ENCODE data around the gene SLC12A9.
A peak's percentile ranks its signal among the peaks of the same experiment; 100 is the strongest.
"Not testable (repeated sequence)": the region's sequence is repeated elsewhere in the genome, so short reads cannot be mapped to it uniquely, and the experiment has no call there.

SLC12A9 gene

DNA sequence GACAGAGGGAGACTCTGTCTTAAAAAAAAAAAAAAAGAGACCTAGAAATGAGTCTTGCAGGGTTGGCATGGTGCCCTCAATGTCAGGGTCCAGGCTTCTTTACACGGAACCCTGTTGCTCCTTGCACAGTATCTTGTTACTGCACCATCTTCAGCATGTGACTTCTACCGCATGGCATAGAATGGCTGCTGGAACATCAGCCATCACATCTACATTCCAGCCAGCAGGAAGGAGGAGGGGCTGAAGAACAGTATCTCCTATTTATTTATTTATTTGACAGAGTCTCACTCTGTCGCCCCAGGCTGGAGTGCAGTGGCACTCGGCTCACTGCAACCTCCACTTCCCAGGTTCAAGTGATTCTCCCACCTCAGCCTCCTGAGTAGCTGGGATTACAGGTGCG, 46.9 kb downstream of the SLC12A9 start:
- no peak for DNase-seq

DNA sequence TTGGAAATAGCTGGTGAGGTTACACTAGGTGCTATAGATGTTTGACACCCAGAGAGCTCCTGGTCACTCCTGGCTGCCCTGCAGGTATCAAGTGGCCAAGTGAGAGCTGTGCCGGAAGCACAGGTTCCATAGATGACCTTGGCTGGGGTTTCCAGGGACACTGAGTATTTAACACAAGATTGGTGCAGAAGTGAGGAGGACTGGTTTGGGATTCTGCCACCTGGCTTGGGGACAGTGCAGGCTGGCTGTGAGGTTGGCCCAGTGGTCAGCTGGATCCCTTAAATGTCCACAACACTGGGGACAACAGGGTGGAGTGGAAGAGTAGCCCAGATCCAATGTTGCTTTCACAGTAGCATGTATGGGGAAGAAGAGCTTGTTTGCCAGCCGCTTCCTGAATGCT, 48.5 kb downstream of the SLC12A9 start:
- no peak for DNase-seq

GRCh38 chr7:100901921-100902332, 49.4 kb downstream of the SLC12A9 start:
- DNase-seq: no peak

- DNase-seq: no peak
These were observed 50.1 kb downstream of the SLC12A9 start for GRCh38 chr7:100902638-100903037.

GRCh38 chr7:100908512-100908911, 56.0 kb downstream of the SLC12A9 start:
- DNase-seq: no peak

GRCh38 chr7:100910443-100910842, 57.9 kb downstream of the SLC12A9 start:
- not testable (repeated sequence) for DNase-seq

- DNase-seq: no peak
These were observed 59.0 kb downstream of the SLC12A9 start for GRCh38 chr7:100911484-100911883.

GRCh38 chr7:100914208-100914878, 61.8 kb downstream of the SLC12A9 start:
- no peak for DNase-seq

- DNase-seq: peak; percentile 37
These were observed 62.5 kb downstream of the SLC12A9 start for GRCh38 chr7:100914879-100915447.
